SK-N-SH (cell line): ENCODE results near the gene YY2. TPM values are rescaled to one million over a fixed set of nuclear protein-coding genes. Genes with fewer than 3 reads are reported as not detected.

ENCODE experiments used
- polyA plus RNA-seq, 3 experiments: library from polyadenylated mRNA; depleted of rRNA; stranded (reverse); fragments of >200 nt; gene quantifications; 2 replicates each; pipeline ENCODE4 v1.2.3, GENCODE V29; 2012
- small RNA-seq, 7 experiments: library from RNA; depleted of rRNA; stranded (forward); fragments of <200 nt; gene quantifications; one replicate each; pipeline ENCODE3, GENCODE V24; 2012

The YY2 gene
- polyA plus RNA-seq, 1 of the 3 experiments (the other 2 are of a cell fraction): 2.3 TPM

Small RNAs within 50 kb of the gene (small RNA-seq; reads per million reads assigned to genes)
- 0 reads per million in 7 experiments for gene U73479.1

Other genes with a start within 250 kb of the YY2 start
- not detected in 2 replicates for gene KLHL34, start 197.7 kb upstream of the YY2 start, polyA plus RNA-seq (2012; rRNA removed)
- not detected in 2 replicates for gene SMPX, start 97.9 kb upstream of the YY2 start, polyA plus RNA-seq (2012; rRNA removed)
- 21.6 and 24.8 TPM in 2 replicates for gene MBTPS2, start 16.4 kb upstream of the YY2 start, polyA plus RNA-seq (2012; rRNA removed)
- 86.9 and 116 TPM in 2 replicates for gene SMS, start 84.7 kb downstream of the YY2 start, polyA plus RNA-seq (2012; rRNA removed)
- 0.35 and 0.41 TPM in 2 replicates for gene PHEX, start 176.3 kb downstream of the YY2 start, polyA plus RNA-seq (2012; rRNA removed)